Trophoblast cell (in vitro differentiated cells and primary cell): ENCODE measurements around the gene TPRX1.
"Not testable (repeated sequence)": the region's sequence is repeated elsewhere in the genome, so short reads cannot be mapped to it uniquely, and the experiment has no call there.

Experiments
- DNase-seq, 2 donors: peaks; one replicate each; pipeline ENCODE4 v3.0.0-alpha.2; 2016
- H2AFZ ChIP-seq: 2 replicates; pipeline ENCODE4 v1.6.1; 2013; ENCODE audit warnings: low read length, moderate library complexity, mild to moderate bottlenecking; ENCODE audit not compliant: insufficient read depth, poor library complexity
- H2AK5ac ChIP-seq: 2 replicates; pipeline ENCODE4 v1.6.1; 2013; ENCODE audit warnings: mild to moderate bottlenecking, low read length
- H2BK120ac ChIP-seq: 2 replicates; pipeline ENCODE4 v1.6.1; 2013; ENCODE audit warnings: low read length, mild to moderate bottlenecking, moderate library complexity; ENCODE audit not compliant: insufficient read depth, poor library complexity
- H2BK12ac ChIP-seq: 2 replicates; pipeline ENCODE4 v1.6.1; 2013; ENCODE audit warnings: mild to moderate bottlenecking, low read length, moderate library complexity
- H2BK5ac ChIP-seq: 2 replicates; pipeline ENCODE4 v1.6.1; 2013; ENCODE audit warnings: low read length, low read depth, moderate library complexity, mild to moderate bottlenecking; ENCODE audit not compliant: poor library complexity
- H3K14ac ChIP-seq: 2 replicates; pipeline ENCODE4 v1.6.1; 2013; ENCODE audit warnings: mild to moderate bottlenecking, low read length
- H3K18ac ChIP-seq: 2 replicates; pipeline ENCODE4 v1.6.1; 2013; ENCODE audit warnings: mild to moderate bottlenecking, low read length
- H3K23ac ChIP-seq: 2 replicates; pipeline ENCODE4 v1.6.1; 2013; ENCODE audit warnings: low read length
- H3K27ac ChIP-seq: 2 replicates; pipeline ENCODE4 v1.5.1; 2013; ENCODE audit warnings: low read depth, mild to moderate bottlenecking, inconsistent platforms, low read length, moderate library complexity
- H3K27me3 ChIP-seq: 2 replicates; pipeline ENCODE4 v1.6.1; 2013; ENCODE audit warnings: inconsistent platforms, mild to moderate bottlenecking, low read length, moderate library complexity; ENCODE audit not compliant: insufficient read depth
- H3K36me3 ChIP-seq, 2 experiments: 1 replicate in 1 of 2; 2 replicates in 1 of 2; pipeline ENCODE4 v1.6.1; 2013; ENCODE audit warnings: low read length in 2 of 2, mild to moderate bottlenecking in 2 of 2, moderate library complexity in 1 of 2; ENCODE audit not compliant: insufficient read depth in 2 of 2, control insufficient read depth in 1 of 2
- H3K4ac ChIP-seq: 2 replicates; pipeline ENCODE4 v1.6.1; 2013; ENCODE audit warnings: low read depth, mild to moderate bottlenecking, low read length, moderate library complexity
- H3K4me1 ChIP-seq, 2 experiments: 1 replicate in 1 of 2; 2 replicates in 1 of 2; pipeline ENCODE4 v1.6.1; 2013; ENCODE audit warnings: low read length in 2 of 2, mild to moderate bottlenecking in 2 of 2, moderate library complexity in 1 of 2; ENCODE audit not compliant: insufficient read depth in 2 of 2, control insufficient read depth in 1 of 2
- H3K4me2 ChIP-seq: 2 replicates; pipeline ENCODE4 v1.6.1; 2013; ENCODE audit warnings: inconsistent platforms, mild to moderate bottlenecking, low read length, moderate library complexity
- H3K4me3 ChIP-seq: 2 replicates; pipeline ENCODE4 v1.5.1; 2013; ENCODE audit warnings: mild to moderate bottlenecking, low read depth, low read length, inconsistent platforms
- H3K79me1 ChIP-seq: one replicate; pipeline ENCODE4 v1.6.1; 2013; ENCODE audit warnings: low read length
- H3K79me2 ChIP-seq: 2 replicates; pipeline ENCODE4 v1.6.1; 2013; ENCODE audit warnings: low read length, mild to moderate bottlenecking; ENCODE audit not compliant: control insufficient read depth, insufficient read depth, poor library complexity
- H3K9ac ChIP-seq: 2 replicates; pipeline ENCODE4 v1.6.1; 2013; ENCODE audit warnings: mild to moderate bottlenecking, low read length
- H3K9me3 ChIP-seq: 2 replicates; pipeline ENCODE4 v1.6.1; 2013; ENCODE audit warnings: low read depth, mild to moderate bottlenecking, control low read depth, inconsistent platforms, low read length; ENCODE audit not compliant: insufficient read depth
- H4K12ac ChIP-seq: 2 replicates; pipeline ENCODE4 v1.6.1; 2013; ENCODE audit warnings: low read depth, mild to moderate bottlenecking, low read length, moderate library complexity
- H4K8ac ChIP-seq: 2 replicates; pipeline ENCODE4 v1.6.1; 2013; ENCODE audit warnings: low read depth, mild to moderate bottlenecking, low read length, moderate library complexity
- H4K91ac ChIP-seq: one replicate; pipeline ENCODE4 v1.6.1; 2013; ENCODE audit warnings: low read depth, mild to moderate bottlenecking, low read length, moderate library complexity
- WGBS: extraction: QIAGEN DNeasy Blood & Tissue Kit; methylation state at CpG from one replicate; pipeline ENCODE4 v1.1.7; 2013; ENCODE audit warnings: missing lambda C conversion rate; ENCODE audit not compliant: insufficient read length, insufficient coverage; ENCODE audit errors: extremely low coverage; 5-methylcytosine and 5-hydroxymethylcytosine counted together

Gene TPRX1

DNA sequence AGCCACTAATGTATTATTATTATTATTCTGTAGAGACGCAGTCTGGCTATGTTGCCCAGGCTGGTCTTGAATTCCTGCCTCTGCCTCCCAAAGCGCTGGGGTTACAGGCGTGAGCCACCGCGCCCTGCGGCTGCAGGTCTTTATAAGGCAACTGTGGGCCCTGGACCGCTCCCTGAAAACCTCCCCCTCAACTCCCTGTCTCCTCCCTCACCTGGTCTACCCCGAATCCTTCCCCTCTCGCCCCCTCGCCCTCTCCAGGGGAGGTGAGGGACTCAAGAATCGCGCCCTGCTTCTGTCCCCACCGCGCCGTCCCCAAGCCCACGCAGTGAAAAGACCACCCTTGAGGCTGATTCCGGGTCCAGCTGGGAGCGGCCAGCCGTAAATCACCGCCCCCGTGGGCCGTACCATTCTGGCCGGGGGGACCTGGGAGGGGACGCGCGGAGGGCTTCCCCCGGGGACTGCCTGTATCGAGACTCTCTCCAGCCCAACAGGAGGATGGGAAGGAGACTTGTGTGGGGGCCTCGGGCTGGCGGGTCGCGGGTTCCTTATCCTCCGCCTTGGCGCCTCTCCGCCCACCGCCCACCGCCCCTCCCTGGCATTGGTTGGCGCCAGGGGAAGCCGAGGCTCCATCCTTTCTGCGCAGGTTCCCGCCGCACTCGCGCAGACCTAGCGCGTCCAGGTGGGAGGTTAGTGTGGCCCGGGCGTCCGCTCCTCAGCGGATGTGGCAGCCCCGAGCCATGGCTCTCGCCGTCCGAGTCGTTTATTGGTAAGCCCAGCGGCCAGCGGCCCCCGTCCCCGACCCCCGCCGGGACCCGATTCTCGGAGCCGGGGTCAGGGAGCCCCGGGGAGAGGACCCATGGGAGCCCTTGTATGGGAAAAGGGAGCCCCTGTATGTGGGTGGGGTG is 26.1 kb downstream of the TPRX1 start, which contains the start of gene SELENOW:
Gene SELENOW, plus strand, starts transcription at position 655 of the 905 bp plus-strand sequence. Its CDS starts 83 bp downstream, at position 738.
- Histone ChIP-seq H2BK120ac (peak within 1 kb of the TSS; percentile 95), H3K36me3 (peaks cover 18 to 25% of the 10 kb centered on the region in 2 experiments), H3K18ac (peak within 1 kb of the TSS; percentile 79), H3K23ac (no peak within 1 kb of the TSS), H3K4me3 (peak within 1 kb of the TSS; percentile 78), H3K79me1 (peaks cover 12% of the 10 kb centered on the region), H3K4me2 (peak within 1 kb of the TSS; percentile 67), H2BK5ac (peak within 1 kb of the TSS; percentile 96), H2AK5ac (peak within 1 kb of the TSS; percentile 18), H3K4ac (peak within 1 kb of the TSS; percentile 75), H3K4me1 (peaks cover 4 to 7% of the 10 kb centered on the region in 2 experiments), H4K12ac (peak within 1 kb of the TSS; percentile 59), H3K14ac (peak within 1 kb of the TSS; percentile 90), H3K79me2 (peaks cover 23% of the 10 kb centered on the region), H3K27me3 (no peaks in the 10 kb centered on the region), H3K9ac (peak within 1 kb of the TSS; percentile 86), H4K91ac (peak within 1 kb of the TSS; percentile 92), H2AFZ (peak within 1 kb of the TSS; percentile 61), H3K9me3 (no peaks in the 10 kb centered on the region), H2BK12ac (peak within 1 kb of the TSS; percentile 72), H3K27ac (peak within 1 kb of the TSS; percentile 89), H4K8ac (peak within 1 kb of the TSS; percentile 81)
- DNase-seq: peak; percentile 67 to 84
- no CpG with 5 or more reads among the region's 65 CpGs for WGBS

GRCh38 chr19:47777245-47778048 is 26.9 kb downstream of the TPRX1 start:
- not testable (repeated sequence) for H3K14ac ChIP-seq, H3K4me1 ChIP-seq, H3K9me3 ChIP-seq, H3K27me3 ChIP-seq, H4K91ac ChIP-seq, H3K4ac ChIP-seq, DNase-seq, H2BK5ac ChIP-seq, H3K9ac ChIP-seq, H2BK120ac ChIP-seq, H4K12ac ChIP-seq, H3K23ac ChIP-seq, H2AFZ ChIP-seq, H3K18ac ChIP-seq, H2BK12ac ChIP-seq, H4K8ac ChIP-seq, H3K27ac ChIP-seq, H2AK5ac ChIP-seq
- Histone ChIP-seq H3K79me1 (peaks cover 12% of the 10 kb centered on the region), H3K4me3 (peak overlapping the region; percentile 78), H3K4me2 (peak overlapping the region; percentile 67), H3K36me3 (peaks cover 18 to 19% of the 10 kb centered on the region in 2 experiments), H3K79me2 (peaks cover 23% of the 10 kb centered on the region)
- no CpG with 5 or more reads among the region's 23 CpGs for WGBS

DNA sequence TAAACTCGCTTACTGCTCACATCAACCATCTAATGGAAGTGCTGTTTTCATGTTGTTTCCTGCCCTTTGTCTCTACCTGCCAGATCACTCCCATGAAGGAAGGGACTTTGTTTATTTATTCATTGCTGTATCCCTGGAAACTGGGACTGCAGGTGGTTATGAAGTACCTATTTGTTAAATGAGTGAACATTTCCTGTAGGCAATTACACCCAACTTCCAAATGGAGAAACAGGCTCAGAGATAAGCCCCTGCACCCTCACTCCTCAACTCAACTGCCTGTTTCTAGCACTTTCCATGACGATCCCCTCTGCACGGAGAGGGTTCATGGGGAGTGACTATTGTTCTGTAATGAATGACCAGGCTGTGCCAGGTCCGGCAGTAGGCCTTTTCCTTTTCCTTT is 27.8 kb downstream of the TPRX1 start:
- WGBS: no CpG with 5 or more reads among the region's 4 CpGs
- H4K12ac ChIP-seq: no peak overlapping the region

GRCh38 chr19:47771291-47771690 is 33.1 kb downstream of the TPRX1 start:
- H2BK5ac ChIP-seq, H3K4me2 ChIP-seq, H2BK120ac ChIP-seq, H3K9ac ChIP-seq, H2AK5ac ChIP-seq, H3K4me3 ChIP-seq, H4K8ac ChIP-seq, H3K23ac ChIP-seq, H3K27me3 ChIP-seq, H3K27ac ChIP-seq, H3K9me3 ChIP-seq, H3K79me2 ChIP-seq, H3K4ac ChIP-seq, H4K91ac ChIP-seq, H2AFZ ChIP-seq, H3K14ac ChIP-seq, H2BK12ac ChIP-seq, H3K36me3 ChIP-seq, DNase-seq, H3K79me1 ChIP-seq, H4K12ac ChIP-seq, H3K4me1 ChIP-seq, H3K18ac ChIP-seq: not testable (repeated sequence)
- WGBS: no CpG with 5 or more reads among the region's 6 CpGs

More for the DNA sequence above, 27.8 kb downstream of the TPRX1 start:
- Histone ChIP-seq H2BK5ac (no peak overlapping the region), H3K14ac (no peak overlapping the region), H2AK5ac (no peak overlapping the region), H3K23ac (no peak overlapping the region), H3K9me3 (no peaks in the 10 kb centered on the region), H3K27ac (no peak overlapping the region), H3K4ac (no peak overlapping the region), H3K4me3 (no peak overlapping the region), H2BK12ac (no peak overlapping the region), H3K79me2 (peaks cover 23% of the 10 kb centered on the region), H3K9ac (no peak overlapping the region), H3K4me1 (peaks cover 4 to 7% of the 10 kb centered on the region in 2 experiments), H2BK120ac (no peak overlapping the region), H3K18ac (no peak overlapping the region), H2AFZ (no peak overlapping the region), H3K4me2 (no peak overlapping the region), H4K91ac (no peak overlapping the region), H3K27me3 (no peaks in the 10 kb centered on the region), H3K36me3 (peaks cover 12 to 13% of the 10 kb centered on the region in 2 experiments), H4K8ac (no peak overlapping the region), H3K79me1 (peaks cover 12% of the 10 kb centered on the region)
- peak; percentile 25 to 48 for DNase-seq
